ENCODE data around the gene ALKBH6.

DNA sequence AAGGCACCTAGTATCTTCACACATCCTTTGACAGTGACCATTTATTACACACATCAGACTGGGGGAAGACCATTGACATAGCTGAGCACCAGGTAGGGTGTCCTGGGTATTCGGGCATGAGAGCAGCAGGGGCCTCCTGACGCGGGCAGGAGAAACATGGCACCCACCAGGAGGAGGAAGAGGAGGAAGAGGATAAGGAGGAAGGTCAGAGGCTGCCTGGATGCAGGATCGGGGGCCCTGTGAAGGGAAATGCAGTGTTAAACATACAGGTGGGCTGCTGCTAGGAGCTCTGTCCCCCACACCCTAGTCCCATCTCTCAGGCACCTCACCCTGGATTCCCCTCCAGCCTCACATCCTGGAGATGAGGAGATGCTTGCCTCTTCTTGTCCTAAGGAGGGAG is 10.7 kb downstream of the ALKBH6 start:
- TF ChIP-seq EZH2 (IDR thresholded peaks at IDR 0.05; ENCODE audit: insufficient read depth, poor library complexity, severe bottlenecking) (no peak), EZH2phosphoT487 (IDR thresholded peaks at IDR 0.05; ENCODE audit: insufficient read depth, low read depth) (no peak)
